ENCODE data around the gene FASTK.
A peak's percentile ranks its signal among the peaks of the same experiment; 100 is the strongest.

Gene FASTK

GRCh38 chr7:151080522-151081169, at the start of gene FASTK:
Gene FASTK, minus strand, starts transcription at chr7:151080809. Its CDS starts 43 bp downstream, at chr7:151080766.
- peak; percentile 99 for DNase-seq (ENCODE audit: low spot score)

GRCh38 chr7:151129960-151130591, 49.5 kb upstream of the FASTK start:
- TF ChIP-seq CTCF (IDR thresholded peaks at IDR 0.05; ENCODE audit: extremely low read depth, missing control alignments): no peak
- DNase-seq (ENCODE audit: low spot score): no peak

More at GRCh38 chr7:151080522-151081169, at the start of gene FASTK:
- no peak for TF ChIP-seq CTCF (IDR thresholded peaks at IDR 0.05; ENCODE audit: extremely low read depth, missing control alignments)

GRCh38 chr7:151129117-151129959, 48.7 kb upstream of the FASTK start:
- TF ChIP-seq CTCF (IDR thresholded peaks at IDR 0.05; ENCODE audit: extremely low read depth, missing control alignments): no peak
- no peak for DNase-seq (ENCODE audit: low spot score)

GRCh38 chr7:151128716-151129115, 48.1 kb upstream of the FASTK start:
- no peak for DNase-seq (ENCODE audit: low spot score)
- no peak for TF ChIP-seq CTCF (IDR thresholded peaks at IDR 0.05; ENCODE audit: extremely low read depth, missing control alignments)

- no peak for TF ChIP-seq CTCF (IDR thresholded peaks at IDR 0.05; ENCODE audit: extremely low read depth, missing control alignments)
- peak; percentile 16 for DNase-seq (ENCODE audit: low spot score)
These were observed 47.5 kb upstream of the FASTK start for GRCh38 chr7:151128144-151128543.

- peak; percentile 44 for DNase-seq (ENCODE audit: low spot score)
- no peak for TF ChIP-seq CTCF (IDR thresholded peaks at IDR 0.05; ENCODE audit: extremely low read depth, missing control alignments)
These were observed 46.0 kb upstream of the FASTK start for GRCh38 chr7:151126491-151127137.

Measured in GM20000 (cell line).